Psoas muscle (tissue), 8 donors: Measurements from ENCODE around the gene ELL. TPM values are rescaled to one million over a fixed set of nuclear protein-coding genes. Genes with fewer than 3 reads are reported as not detected.
A peak's percentile ranks its signal among the peaks of the same experiment; 100 is the strongest.
"Not testable (repeated sequence)": the region's sequence is repeated elsewhere in the genome, so short reads cannot be mapped to it uniquely, and the experiment has no call there.

Experiments used
- ATAC-seq, 4 donors: fragments of 200-7000 bp; cut with Tn5 transposase; one replicate each; pipeline ENCODE4 v1.9.1; 2020; ENCODE audit warnings: moderate library complexity in 3 of 4, mild to moderate bottlenecking in 2 of 4
- DNase-seq, 2 donors: peaks; one replicate each; pipeline ENCODE4 v3.0.0-alpha.2; 2020
- H3K27ac ChIP-seq: fragments of 200-600 bp; one replicate; pipeline ENCODE4 v1.8.0; 2022
- H3K27me3 ChIP-seq, 3 donors: fragments of 200-600 bp in 1 of 3; one replicate each; pipeline versions ENCODE4 v1.6.1 to v1.8.0; 2013 to 2022; ENCODE audit warnings: low read length in 2 of 3, mild to moderate bottlenecking in 2 of 3, moderate library complexity in 1 of 3; ENCODE audit not compliant: insufficient read depth in 3 of 3
- H3K36me3 ChIP-seq, 2 donors: fragments of 200-600 bp in 1 of 2; one replicate each; pipeline versions ENCODE4 v1.6.1 to v1.8.0; 2013 to 2022; ENCODE audit warnings: low read depth in 1 of 2, mild to moderate bottlenecking in 1 of 2, moderate library complexity in 1 of 2; ENCODE audit not compliant: insufficient read depth in 1 of 2
- H3K4me1 ChIP-seq: fragments of 200-600 bp; one replicate; pipeline ENCODE4 v1.8.0; 2022
- H3K4me3 ChIP-seq: fragments of 200-600 bp; one replicate; pipeline ENCODE4 v1.8.0; 2022; ENCODE audit warnings: mild to moderate bottlenecking
- H3K9me3 ChIP-seq: fragments of 200-600 bp; one replicate; pipeline ENCODE4 v1.8.0; 2022
- CTCF ChIP-seq: fragments of 200-600 bp; IDR thresholded peaks from one replicate; pipeline ENCODE4 v1.8.0; 2022; ENCODE audit warnings: antibody characterized with exemption
- WGBS, 3 donors: extraction: QIAGEN DNeasy Blood & Tissue Kit; methylation state at CpG; one replicate each; pipeline versions ENCODE4 v1.1.6 to v1.1.7; 2013; 5-methylcytosine and 5-hydroxymethylcytosine counted together
- intact Hi-C, 2 donors: fragments of 100-400 bp; cut with DNase I; formaldehyde crosslinking; loops; one replicate each; pipeline versions ENCODE4 v1.11.0 to v1.14.2; 2022
- polyA plus RNA-seq, 3 donors: library from polyadenylated mRNA; stranded (reverse); fragments of 200-250 nt; gene quantifications; one replicate each; pipeline ENCODE4 v1.2.3, GENCODE V29; 2013
- total RNA-seq, 4 donors: library from RNA; stranded (reverse); fragmentation: NEBNext Ultra II Directional in 2 of 4; extraction: Animal tissue kit (Norgen Biotek cat#: 25700) in 2 of 4; gene quantifications; one replicate each; pipeline versions ENCODE4 v1.2.1 to v1.2.4, GENCODE V29; 2021 to 2023
- donor health status: healthy with polysubstance abuse.
- donor health status: DM: no; HTN: no; CAD: no; lungs with moderate emphysema.
- donor health status: Bipolar disorder and iron deficiency.
- donor health status: healthy.
- donor health status: DM: yes; HTN: yes; CAD: no.
- donor health status: DM: no; HTN: no; CAD: no.
- donor health status: DM: no; HTN: no; CAD: no.
- donor health status: DM: yes; HTN: yes; CAD: no.

ELL gene
- total and polyA plus RNA-seq, 7 donors: 7.5 to 40.2 (median 17.5) TPM

DNA sequence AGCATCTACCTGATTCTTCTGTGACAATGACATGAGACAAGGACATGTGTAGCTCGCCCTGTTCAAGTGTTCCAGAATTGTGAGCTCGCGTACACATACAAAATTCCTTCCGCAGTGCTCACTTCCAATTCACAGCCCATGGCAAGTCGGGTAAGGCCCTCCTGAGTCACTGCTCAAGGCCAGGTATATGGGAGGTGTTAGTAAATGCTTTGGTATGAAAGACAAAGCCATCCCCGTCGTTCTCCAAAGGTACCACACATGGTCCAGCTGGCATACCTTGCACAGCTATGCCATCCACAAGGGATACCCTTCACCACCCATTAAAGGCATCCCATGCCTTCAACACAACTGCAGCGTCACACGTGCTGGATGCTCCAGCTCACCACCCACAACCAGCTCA, 4.4 kb upstream of the ELL start:
- Histone ChIP-seq H3K27ac (no peak overlapping the region), H3K4me3 (no peak overlapping the region), H3K4me1 (no peaks in the 10 kb centered on the region), H3K36me3 (peaks cover 0 to 5% of the 10 kb centered on the region in 2 donors), H3K9me3 (no peaks in the 10 kb centered on the region), H3K27me3 (no peaks in the 10 kb centered on the region)
- DNase-seq (no peak), ATAC-seq (no peak)
- WGBS, 3 donors: 81 to 89% (median 85%) methylated on average over 9 of the region's 9 CpGs
- no peak for TF ChIP-seq CTCF
- intact Hi-C loops: no loop called here

DNA sequence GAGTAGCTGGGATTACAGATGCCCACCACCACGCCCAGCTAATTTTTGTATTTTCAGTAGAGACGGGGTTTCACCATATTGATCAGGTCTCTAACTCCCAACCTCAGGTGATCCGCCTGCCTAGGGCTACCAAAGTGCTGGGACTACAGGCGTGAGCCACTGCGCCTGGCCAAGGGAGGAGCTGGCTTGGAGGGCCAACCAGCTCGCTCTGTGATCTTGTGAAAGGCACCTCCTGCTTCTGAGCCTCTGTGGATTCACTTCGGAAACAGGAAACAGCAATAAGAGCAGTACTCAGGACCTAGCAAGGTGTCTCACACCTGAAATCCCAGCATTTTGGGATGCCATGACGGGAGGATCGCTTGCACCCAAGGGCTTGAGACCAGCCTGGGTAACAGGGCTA, 2.0 kb upstream of the ELL start:
- Histone ChIP-seq H3K4me3 (no peak overlapping the region), H3K9me3 (no peaks in the 10 kb centered on the region), H3K27ac (no peak overlapping the region), H3K36me3 (no peaks in the 10 kb centered on the region), H3K27me3 (no peaks in the 10 kb centered on the region), H3K4me1 (peaks cover 15% of the 10 kb centered on the region)
- no peak for ATAC-seq
- 89 to 92% (median 90%) methylated on average over 9 of the region's 9 CpGs for WGBS, 3 donors
- no peak for DNase-seq
- intact Hi-C loops: loop anchor here (5.0 kb wide), 1 partner anchor 33 kb away; the partner anchor contains the start of gene KXD1 (in 2 of the 2)
- TF ChIP-seq CTCF: no peak

GRCh38 chr19:18522862-18523440, 1.1 kb upstream of the ELL start:
- not testable (repeated sequence) for ATAC-seq, H3K9me3 ChIP-seq, H3K36me3 ChIP-seq, DNase-seq, H3K27me3 ChIP-seq
- intact Hi-C loops: loop anchor here (5.0 kb wide), 1 partner anchor 34 kb away; the partner anchor contains the start of gene KXD1 (in 2 of the 2)
- 65 to 77% (median 69%) methylated on average over 19 of the region's 19 CpGs for WGBS, 3 donors
- Histone ChIP-seq H3K4me1 (peaks cover 24% of the 10 kb centered on the region), H3K27ac (peak overlapping the region; percentile 38), H3K4me3 (peak overlapping the region; percentile 33)

DNA sequence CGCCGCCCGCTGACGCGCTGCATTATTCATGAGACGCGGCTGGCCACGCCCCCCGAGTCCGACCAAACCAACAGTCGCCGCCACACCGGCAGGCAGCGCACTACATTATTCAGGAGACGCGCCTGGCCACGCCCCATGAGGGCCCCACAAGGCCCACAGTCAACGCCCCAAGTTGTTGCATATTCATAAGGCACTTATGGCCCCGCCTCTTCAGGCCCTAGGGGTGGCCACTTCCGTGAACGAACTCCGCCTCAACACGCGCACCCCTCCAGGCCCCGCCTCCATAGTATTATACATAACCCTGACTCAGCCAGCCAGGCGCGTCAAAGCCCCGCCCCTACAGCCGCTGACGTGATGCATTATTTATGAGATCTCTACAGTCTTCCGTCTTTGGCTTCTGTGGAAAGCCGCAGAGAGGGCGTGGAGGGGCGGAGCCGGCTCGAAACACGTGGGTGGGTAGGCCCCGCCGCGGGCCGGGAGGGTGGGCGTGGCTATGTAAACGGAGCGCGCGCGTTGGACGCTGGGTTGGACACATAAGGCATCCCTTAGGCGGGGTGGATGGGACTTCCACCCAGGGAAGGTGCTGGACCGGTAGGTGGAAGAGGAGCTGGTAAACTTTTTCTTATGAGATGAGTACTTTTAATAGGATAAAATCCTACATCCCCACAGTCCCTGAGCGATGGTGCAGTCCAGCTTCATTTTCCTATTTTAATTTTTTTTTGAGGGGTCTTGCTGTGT, 423 bp upstream of the ELL start:
- peaks cover 28% of the 10 kb centered on the region for H3K4me1 ChIP-seq
- TF ChIP-seq CTCF: peak; percentile 11
- WGBS, 3 donors: 1 to 2% (median 1%) methylated on average over 49 to 51 of the region's 51 CpGs
- H3K4me3 ChIP-seq: peak overlapping the region; percentile 100
- H3K27ac ChIP-seq: peak overlapping the region; percentile 98
- no peaks in the 10 kb centered on the region for H3K9me3 ChIP-seq
- DNase-seq (peak; percentile 100), ATAC-seq (peak; percentile 82 to 88 (median 84))
- no peaks in the 10 kb centered on the region for H3K27me3 ChIP-seq
- H3K36me3 ChIP-seq: no peaks in the 10 kb centered on the region
- intact Hi-C loops: loop anchor here (5.0 kb wide), 1 partner anchor 35 kb away; the partner anchor contains the start of gene KXD1 (in 2 of the 2)
